ENCODE measurements around the gene HASPIN.

HASPIN gene

DNA sequence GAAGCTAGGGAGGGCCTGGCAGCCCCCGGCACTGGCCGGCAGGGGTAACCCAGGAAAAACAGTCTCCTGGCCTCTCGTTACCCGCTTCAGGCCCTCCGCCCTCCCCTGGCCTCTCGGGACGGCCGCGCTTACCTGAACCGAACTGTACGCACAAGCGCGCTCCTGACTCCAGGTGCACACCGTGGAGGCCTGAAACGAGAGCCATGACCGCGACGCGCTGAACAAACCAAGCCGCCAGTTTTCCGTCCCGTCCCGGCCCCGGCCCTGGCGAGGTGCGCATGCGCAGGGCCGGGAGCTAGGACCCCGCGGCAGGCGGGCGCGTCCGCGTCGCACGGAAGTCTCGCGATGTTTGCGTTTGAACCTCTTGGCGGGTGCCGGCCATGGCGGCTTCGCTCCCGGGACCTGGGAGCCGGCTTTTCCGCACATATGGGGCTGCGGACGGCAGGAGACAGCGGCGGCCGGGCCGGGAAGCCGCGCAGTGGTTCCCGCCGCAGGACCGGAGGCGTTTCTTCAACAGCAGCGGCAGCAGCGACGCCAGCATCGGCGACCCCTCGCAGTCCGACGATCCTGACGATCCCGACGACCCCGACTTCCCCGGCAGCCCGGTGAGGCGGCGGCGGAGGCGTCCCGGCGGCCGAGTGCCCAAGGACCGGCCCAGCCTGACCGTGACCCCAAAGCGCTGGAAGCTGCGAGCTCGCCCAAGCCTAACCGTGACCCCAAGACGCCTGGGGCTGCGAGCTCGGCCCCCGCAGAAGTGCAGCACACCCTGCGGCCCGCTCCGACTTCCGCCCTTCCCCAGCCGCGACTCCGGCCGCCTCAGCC is at the start of gene HASPIN:
Gene HASPIN (plus strand): TSS at position 348 of the 822 bp plus-strand sequence. CDS start 33 bp downstream, at position 381.
- DNase-seq (ENCODE audit: low spot score), result peak; percentile 100

DNA sequence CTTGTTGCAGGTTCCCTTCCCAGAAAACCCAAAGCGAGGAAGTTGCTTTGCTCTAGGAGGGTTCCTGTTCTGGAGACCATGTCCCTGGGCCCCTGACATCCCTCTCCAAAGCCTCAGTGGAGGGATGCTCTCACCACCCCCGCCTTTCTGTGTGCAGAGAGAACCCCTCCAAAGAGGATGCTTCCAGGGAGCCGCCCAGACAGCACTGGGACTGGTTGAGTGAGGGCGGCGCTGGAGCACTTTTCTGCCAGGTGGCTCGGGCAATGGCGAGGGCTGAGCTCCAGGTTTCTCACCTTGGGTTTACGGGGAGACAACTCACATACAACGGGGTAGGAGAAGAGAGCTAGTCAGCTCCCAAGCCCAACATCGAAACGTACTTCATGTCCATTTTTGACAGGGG is 47.8 kb upstream of the HASPIN start:
- no peak for DNase-seq (ENCODE audit: low spot score)

DNA sequence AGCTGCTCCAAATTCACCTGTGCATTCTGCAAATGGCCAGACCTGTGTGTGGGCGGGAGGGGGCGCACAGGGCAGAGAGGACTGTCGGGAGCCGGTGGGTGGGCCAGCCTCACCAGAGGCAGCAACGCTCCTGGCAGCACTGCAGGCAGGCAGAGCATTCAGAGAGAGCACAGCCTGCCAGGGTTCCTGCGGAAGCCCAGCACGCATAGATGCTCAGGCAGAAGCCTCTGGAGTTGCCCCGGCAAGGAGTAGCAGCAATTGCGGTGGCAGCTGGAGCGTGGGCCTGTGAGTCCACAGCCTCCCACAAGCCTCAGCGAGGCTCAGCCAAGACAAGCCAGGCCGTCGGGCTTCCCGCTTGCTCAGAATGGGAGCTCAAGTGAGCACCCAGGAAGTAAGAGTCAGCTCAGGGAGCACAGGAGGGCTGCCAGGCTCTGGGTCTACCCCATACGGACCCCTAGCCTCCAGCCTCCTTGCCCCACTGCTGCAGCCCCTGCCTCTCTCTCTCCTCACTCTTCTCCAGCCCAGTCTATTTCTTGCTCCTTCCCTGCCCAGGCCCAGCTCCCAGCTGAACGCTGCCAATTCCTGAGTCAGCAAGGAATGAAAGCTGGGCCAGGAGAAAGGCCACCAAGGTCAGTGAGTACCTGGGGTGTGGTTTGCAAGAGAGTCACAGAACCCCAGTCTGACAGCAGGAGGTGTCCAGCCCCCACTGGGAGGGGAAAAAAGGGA is 45.4 kb upstream of the HASPIN start:
- no peak for DNase-seq (ENCODE audit: low spot score)

DNA sequence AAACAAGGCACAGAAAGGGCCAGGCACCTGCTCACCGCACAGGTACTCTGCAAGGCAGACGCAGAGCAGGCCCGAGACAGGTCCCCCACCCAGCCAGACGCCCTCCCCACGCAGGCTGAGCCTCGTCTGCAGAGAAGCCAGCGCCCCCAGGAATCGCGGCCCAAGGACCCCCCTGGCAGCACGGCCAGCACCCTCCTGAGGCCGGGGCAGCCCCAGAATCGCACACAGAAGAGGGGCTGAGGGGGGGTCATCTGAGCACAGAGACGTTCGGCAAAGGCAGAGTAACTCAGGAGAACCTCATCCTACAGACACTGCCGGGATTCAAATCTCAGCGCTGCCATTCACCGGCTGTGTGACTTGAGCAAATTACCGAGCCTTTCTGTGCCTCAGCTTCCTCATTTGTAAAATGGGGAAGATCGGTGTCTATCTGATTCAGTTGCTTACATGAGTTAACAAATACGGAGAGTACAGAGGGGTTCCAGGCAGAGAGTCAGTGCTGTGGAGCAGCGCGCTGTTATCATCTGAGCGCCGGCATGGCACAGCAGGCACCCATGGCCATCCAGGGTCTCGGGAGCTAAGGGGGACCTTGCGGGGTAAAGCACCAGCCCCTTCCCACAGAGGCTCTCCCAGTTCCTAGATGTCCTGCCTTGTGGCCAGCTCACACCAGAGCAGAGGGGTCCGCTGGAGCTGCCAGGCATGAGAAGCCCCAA is 44.7 kb upstream of the HASPIN start:
- DNase-seq (ENCODE audit: low spot score), result no peak

DNA sequence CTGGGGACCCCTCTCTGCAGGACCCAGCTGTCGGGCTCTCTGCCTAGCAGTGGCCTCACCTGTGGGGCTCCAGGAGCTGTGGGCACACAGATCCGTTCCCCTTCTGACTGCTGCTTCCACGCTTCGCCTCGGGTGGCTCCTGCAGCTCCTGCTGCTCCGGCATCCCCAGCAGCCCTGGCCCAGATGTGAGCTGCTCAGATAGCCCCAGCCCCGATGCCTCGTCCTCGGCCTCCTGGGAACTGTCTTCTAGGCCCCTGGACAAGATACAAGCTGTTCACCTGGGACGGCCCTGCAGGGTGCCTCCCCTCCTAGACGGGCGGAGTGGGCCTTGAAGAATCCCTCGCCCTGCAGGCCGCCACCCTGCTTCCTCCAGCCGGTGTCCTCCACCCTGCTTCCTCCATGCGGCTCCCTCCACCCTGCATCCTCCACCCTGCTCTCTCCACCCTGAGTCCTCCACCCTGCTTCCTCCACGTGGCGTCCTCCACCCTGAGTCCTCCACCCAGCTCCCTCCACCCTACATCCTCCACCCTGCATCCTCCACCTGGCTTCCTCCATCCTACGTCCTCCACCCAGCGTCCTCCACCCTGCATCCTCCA is 44.1 kb upstream of the HASPIN start:
- DNase-seq (ENCODE audit: low spot score), result no peak

DNA sequence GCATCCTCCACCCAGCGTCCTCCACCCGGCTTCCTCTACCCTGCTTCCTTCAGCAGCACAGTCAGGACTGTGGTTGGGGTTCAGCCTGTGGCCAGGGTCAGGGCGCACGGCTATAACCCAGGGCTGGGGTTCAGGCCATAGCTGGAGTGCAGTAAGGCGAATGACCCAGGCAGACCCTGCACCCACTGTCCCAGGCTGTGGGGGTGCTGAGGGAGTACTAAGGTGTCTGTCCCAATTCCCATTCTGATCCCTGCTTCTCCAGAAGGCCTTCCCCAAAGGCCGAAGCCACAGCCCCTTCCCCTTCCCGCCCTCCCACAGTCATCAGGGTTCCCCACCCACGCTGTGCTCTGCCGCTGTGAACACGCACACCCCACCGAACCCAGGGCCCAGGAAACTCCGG is 42.6 kb upstream of the HASPIN start:
- no peak for DNase-seq (ENCODE audit: low spot score)

DNA sequence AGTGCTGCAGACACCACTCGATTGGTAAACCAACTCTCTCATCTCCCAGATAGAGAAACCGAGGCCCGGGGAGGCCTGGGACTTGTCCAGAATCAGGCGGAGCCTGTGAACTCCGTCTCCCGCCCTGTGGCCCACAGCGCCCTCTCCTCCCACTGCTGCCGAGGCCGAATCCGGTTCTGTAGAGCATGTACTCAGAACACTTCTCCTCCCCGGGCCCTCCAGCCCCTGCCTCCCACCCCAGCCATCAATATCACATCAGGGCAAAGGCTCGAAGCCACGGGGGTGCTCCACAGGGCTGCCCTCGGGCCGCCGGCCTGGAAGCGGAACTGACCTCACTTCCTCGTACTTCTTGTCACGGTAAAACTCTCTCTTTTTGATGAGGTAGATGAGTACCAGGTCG is 42.1 kb upstream of the HASPIN start:
- DNase-seq (ENCODE audit: low spot score), result no peak

DNA sequence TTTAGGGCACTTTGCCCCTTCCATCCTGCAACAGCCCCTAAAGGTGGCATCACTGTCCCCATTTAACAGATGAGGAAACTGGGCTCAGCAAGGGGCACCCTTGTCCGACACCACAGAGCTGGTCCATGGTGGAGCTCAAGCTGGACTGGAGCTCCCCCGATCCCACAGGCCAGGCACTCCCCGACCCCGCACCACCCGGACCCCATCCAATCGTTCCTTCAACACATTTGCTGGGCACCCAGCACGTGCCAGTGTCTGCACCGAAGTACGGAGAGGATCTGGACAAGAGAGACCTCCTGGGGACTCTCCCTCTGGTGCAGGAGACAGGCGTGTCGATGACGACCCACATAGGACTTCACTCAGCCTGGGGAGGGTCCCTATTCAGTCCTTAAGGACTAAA is 41.7 kb upstream of the HASPIN start:
- DNase-seq (ENCODE audit: low spot score), result no peak

DNA sequence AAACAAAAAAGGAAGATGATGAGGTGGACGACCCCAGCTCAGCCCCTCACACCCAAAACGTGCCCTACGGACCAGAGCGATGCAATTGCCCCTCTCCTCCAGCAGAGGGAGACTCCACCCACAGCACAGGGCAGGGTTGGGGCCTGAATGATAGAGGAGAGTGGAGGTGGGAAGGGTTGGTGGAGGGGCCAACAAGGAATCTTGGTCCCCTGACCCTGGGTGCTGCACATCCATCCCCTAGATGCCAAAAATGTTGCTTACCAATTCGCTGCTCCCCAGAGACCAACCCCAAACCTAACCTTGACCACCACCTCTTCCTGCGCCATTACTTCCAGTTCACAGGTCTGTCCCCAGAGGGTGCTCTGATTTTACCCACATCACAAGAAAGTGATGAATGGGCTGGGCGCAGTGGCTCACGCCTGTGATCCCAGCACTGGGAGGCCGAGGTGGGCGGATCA is 40.6 kb upstream of the HASPIN start:
- peak; percentile 86 for DNase-seq (ENCODE audit: low spot score)

DNA sequence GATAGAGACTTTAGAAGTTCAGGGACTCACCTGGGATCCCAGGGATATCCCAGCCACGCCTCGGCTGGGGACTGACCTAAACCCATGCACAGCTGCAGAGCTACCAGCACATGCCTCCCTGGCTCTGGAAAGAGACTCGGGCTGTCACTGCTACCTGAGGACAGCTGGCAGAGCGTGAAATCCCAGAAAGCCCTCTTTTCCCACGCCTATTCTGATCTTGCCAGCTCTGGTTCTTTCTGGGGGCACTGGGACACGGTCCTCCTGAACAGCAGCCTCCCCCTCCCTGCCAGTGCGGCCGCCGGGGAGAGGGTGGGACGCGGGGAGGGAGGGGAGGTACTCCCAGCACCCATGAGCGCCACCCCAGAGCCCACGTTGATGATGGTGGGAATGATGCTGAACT is 38.5 kb upstream of the HASPIN start:
- DNase-seq (ENCODE audit: low spot score), result no peak

DNA sequence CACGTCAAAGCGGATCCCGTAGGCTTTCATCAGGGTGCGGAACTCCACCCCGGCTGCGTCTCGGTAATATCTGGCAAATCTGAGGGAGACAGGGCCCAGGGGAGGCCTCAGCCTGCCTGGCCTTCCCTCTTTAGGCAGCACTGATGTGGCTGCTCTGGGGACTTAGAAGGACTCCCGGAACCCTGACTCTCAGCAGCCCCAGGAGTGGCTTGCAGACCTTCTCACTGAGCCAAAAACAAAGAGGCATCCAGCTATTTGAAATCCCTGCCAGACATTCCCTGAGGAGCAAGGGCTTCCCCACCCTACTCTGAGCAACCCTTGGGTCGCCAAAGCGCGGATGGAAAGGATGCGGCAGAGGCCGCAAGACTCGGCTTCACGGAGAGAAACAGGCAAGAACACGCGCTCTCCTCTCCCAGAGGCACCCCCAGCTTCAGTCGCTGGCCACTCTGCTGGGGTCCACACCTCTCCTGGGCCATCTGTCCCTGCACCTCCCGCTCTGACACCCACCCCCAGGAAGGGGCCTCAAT is 35.6 kb upstream of the HASPIN start:
- DNase-seq (ENCODE audit: low spot score), result peak; percentile 43

DNA sequence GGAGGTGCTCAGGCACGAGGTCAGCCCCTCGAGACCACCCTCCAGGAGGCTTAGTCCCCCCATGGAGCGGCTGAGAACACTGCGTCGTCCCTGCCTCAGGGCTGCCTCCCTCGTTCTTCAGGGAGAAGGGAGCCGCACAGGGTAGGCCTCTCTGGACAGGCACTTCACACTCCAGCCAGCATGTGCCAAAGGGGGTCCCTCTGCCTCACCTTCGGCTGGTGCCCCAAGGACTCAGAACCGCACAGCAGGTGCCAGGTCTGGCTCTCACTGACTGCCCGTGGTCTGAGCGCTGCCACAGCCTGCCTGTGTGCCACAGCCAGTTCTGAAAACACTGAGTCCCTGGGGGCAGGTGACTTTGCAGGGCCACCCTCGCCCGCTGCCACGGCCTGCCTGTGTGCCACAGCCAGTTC is 34.8 kb upstream of the HASPIN start:
- DNase-seq (ENCODE audit: low spot score), result no peak

DNA sequence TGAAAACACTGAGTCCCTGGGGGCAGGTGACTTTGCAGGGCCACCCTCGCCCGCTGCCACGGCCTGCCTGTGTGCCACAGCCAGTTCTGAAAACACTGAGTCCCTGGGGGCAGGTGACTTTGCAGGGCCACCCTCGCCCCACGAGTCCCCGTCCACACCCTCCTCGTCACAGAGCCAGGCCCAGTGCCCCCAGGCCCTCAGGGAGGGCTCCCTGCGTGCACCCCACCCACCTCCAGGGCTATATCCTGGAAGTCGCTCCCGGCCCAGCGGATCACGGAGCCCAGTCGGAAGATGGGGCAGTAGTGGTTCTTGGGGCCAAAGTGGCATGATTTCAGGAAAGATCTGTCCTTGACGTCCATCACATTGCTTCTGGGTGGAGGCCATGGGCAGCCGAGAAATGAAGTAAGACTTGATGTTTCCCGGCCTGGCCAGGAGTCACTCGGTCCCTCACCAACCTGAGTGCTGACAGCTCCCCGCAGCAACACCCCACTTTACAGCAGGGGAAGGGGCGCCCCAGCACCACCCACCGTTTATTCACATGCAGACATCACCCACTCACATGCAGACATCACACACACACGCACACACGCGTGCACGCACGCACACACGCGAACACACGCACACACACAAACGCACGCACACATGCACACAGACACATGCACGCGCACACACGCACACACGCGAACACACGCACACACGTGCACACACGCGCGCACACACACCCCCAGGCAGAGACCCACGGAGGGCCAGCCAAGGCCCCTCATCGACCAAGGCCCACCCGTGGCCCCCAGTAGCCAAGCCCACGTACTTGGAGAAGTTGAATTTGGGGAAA is 34.2 kb upstream of the HASPIN start:
- DNase-seq (ENCODE audit: low spot score), result no peak

DNA sequence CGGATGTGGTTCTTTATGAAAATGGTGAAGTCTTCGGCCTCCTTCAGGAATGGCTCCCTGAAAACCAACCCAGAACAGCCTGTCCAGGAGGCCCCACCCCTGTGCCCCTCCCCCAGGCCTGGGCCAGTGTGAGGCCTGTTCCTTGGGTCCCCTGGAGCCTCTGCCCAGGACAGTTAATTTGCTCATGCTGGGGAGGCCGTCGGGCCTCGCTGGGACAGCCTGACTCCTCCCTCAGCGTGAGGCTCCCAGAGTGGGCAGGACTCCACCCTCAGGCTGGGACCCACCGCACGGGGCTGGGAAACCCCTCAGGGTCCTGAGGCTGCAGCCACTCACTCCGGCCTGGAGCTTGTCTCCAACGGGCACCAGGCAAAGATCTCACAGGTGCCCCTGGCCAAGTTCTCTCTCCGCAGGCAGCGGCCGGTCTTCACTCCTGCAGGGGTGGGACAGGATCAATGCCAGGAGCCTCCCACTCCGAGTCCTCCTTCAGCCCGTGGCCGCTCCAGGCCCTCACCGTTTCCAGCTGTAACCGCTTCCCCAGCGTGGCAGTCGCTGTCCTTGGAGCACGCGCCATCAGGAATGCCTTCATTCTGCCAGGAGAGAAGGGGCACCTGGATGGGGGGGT is 33.5 kb upstream of the HASPIN start:
- DNase-seq (ENCODE audit: low spot score), result no peak

DNA sequence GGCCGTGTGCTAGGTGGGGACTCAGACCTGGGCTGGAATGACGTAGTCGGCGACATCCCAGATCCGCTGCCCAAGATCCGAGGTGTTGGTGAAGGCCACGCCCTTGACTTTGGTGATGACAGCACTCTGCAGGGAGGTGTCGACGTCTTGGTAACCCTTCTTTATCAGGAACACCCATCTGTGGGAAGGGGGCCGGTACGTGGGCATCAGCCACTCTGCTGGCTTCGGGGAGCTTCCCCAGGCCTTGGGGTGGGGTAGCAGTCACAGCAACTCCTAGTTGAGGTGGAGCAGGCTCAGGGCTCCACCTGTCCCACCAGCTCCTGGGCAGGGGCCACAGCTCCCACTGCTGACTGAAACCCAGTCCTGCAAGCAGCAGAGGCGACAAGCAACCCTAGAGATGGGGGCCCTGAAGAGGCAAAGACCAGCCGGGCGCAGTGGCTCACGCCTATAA is 32.1 kb upstream of the HASPIN start:
- DNase-seq (ENCODE audit: low spot score), result no peak

DNA sequence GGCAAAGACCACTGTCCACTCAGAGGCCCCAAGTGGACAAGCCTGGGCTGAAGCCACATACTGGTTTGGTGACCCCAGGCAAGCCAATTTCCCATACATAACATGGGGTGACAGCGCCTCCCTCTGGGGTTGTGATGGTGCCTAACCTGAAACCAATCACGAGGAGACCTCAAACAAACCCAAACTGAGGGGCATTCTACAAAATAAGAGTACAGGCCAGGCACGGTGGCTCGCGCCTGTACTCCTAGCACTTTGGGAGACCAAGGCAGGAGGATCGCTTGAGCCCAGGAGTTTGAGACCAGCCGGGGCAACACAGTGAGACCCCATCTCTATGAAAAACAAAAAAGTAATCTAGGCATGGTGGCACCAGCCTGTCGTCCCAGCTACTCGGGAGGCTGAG is 31.4 kb upstream of the HASPIN start:
- DNase-seq (ENCODE audit: low spot score), result no peak

DNA sequence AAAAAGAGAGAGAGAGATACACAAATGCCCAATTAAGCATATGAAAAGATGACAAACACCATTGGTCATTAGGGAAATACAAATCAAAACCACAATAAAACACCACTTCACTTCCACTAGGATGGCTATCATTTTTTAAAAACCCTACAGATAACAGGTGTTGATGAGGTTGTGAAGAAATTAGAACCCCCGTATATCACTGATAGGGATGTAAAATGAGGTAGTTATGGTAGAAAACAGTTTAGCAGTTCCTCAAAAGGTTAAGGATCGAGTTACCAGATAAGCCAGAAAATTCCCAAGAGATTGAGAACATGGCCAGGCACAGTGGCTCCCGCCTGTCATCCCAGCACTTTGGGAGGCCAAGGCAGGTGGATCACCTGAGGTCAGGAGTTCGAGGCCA is 30.6 kb upstream of the HASPIN start:
- DNase-seq (ENCODE audit: low spot score), result no peak

DNA sequence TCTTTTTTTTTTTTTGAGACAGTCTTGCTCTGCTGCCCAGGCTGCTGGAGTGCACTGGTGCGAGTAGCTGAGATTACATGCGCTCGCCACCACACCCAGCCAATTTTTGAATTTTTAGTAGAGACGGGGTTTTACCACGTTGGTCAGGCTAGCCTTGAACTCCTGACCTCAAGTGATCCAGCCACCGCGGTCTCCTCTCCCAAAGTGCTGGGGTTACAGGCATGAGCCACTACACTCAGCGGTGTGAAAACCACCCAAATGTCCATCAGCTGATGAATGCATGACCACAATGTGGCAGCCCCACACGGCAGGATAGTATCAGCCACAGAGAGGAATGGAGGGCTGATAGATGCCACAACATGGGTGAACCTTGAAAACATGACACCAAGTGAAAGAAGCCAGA is 29.9 kb upstream of the HASPIN start:
- DNase-seq (ENCODE audit: low spot score), result no peak

DNA sequence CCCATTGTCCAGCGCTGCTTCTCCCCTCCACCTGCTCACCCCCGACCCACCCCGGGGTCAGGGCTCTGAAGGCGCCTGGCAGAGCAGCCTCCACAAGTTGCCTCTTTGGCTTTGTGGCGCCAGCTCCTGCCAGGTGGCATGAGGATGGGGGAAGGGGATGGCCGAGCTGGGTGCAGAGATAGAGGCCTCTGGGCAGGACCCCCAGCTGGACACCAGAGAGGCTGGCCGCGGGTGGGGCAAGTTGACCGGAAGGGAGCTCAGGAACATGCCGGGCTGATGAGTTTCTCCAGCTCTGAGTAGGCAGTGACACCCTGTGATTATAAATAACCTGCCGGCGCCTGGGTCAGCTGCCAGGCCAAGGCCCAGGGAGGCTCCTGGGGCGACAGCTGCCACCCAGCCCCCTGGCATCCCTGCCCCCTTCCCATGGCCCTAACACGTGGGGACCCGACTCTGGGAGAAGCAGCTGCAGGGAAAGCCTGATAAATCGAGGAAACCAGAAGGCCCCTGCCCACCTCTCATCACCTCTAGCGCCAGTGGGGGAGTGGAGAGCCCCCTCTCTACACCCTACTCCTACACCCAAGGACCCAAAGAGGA is 28.5 kb upstream of the HASPIN start:
- DNase-seq (ENCODE audit: low spot score), result no peak

DNA sequence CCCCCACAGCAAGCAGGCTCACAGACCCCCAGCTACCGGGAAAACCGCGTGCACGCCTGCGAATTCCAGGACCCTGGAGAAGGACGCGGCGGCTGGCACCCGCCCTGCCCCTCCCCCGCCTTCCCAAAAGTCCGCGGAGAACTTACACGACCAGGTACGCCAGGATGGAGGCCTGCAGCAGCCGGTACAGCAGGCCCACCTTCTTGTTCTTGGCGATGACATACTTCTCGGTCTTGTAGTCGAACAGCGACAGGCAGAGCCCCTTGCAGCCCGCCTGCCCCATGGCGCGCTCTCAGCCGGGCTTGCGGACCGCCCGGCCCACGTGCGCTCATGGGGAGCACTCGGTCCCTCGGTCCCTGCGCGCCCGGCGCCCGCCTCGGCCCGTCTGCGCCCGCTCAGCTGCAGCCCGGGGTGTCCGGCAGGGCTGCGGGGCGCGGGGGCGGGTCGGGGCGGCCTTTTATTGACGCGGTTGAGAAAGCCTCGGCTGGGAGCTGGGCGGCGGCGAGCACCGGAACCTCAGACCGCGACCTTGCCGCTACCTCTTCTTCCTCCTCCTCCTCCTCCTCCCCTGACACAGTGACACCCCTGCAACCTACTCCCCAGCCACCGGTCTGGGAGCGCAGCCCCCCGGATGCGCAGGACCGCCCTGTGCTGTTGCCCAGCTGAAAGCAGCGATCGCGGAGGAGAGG is 27.8 kb upstream of the HASPIN start, which contains the start of gene P2RX5:
Gene P2RX5 (minus strand): TSS at position 433 of the 689 bp plus-strand sequence. CDS start 150 bp downstream, at position 283.
- DNase-seq (ENCODE audit: low spot score), result peak; percentile 60

Measured in AG20443 (cell line).